Measurements from ENCODE around the gene CCND2.

The CCND2 gene

DNA sequence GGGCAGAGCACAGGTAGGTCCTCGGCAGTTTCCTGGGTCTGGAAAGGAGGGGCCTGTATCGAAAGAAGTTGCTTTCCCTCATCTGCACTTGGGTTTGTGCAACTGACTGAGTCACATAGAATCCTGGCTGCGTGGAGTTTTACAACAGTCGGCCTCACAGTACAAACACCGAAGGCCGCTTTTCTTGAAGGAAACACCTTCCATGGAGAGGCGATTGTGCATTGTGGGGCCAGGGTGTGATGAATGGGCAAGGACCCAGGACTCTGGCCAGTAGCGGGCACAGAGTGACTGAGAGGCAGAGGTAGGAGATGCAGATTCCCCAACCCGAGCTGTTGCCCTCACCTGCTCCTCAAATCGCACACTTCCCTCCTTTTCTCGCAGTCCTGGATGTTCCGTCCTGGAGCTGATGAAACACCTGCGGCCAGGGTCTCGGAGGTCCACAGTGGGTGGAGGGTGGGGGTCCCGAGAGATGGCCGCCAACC is 7.7 kb downstream of the CCND2 start:
- DNase-seq (ENCODE audit: low read depth in 2 of 2) = peak in 1 of 2 donors; percentile 35
- H3K4me3 ChIP-seq (replicated peaks in 1 of 2; ENCODE audit: low read depth in 2 of 2, low read length in 2 of 2) = no peak overlapping the region
- TF ChIP-seq, protein P1, sequence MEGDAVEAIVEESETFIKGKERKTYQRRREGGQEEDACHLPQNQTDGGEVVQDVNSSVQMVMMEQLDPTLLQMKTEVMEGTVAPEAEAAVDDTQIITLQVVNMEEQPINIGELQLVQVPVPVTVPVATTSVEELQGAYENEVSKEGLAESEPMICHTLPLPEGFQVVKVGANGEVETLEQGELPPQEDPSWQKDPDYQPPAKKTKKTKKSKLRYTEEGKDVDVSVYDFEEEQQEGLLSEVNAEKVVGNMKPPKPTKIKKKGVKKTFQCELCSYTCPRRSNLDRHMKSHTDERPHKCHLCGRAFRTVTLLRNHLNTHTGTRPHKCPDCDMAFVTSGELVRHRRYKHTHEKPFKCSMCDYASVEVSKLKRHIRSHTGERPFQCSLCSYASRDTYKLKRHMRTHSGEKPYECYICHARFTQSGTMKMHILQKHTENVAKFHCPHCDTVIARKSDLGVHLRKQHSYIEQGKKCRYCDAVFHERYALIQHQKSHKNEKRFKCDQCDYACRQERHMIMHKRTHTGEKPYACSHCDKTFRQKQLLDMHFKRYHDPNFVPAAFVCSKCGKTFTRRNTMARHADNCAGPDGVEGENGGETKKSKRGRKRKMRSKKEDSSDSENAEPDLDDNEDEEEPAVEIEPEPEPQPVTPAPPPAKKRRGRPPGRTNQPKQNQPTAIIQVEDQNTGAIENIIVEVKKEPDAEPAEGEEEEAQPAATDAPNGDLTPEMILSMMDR (IDR thresholded peaks at IDR 0.05; ENCODE audit: low read depth, low read length) = no peak

DNA sequence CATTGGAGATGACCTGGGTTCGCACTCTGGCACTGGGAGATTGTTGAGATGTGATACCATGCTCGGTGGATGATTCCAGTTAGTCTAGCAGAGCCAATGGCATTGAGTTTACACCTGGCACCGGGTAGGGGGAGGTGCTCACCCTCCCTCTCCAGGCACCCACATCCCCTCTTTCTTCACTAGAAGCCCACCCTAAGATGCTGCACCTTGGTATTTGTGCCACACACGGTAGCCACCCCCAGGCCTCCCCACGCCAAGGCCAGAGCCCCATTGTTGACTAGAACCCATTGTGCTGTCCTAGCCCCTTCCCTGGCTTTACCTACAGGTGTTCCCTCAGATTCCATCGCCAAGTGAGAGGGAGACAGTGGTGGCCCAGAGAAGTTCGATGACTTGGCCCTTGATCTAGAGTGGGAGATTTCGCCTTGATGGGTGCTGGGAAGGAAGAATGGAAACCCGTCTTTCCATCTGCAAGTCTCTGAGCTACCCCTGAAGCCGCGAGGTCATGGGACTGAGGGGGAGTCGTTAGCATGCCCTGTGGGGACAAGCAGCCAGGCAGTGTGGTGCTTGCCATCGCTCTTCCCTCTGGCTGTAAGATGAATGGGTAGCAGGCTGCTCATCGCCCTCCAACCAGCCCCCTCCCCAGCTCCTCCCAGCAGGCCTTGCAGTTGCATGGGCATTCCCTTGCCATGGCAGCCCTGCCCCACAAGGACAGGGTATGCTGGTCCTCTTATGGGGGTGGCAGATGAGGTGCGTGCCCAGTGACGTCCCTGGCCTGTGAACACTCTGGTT is 8.7 kb downstream of the CCND2 start:
- TF ChIP-seq, protein P1 (IDR thresholded peaks at IDR 0.05; ENCODE audit: low read depth, low read length) = no peak
- DNase-seq (ENCODE audit: low read depth in 2 of 2) = no peak
- H3K4me3 ChIP-seq (replicated peaks in 1 of 2; ENCODE audit: low read depth in 2 of 2, low read length in 2 of 2) = no peak overlapping the region

DNA sequence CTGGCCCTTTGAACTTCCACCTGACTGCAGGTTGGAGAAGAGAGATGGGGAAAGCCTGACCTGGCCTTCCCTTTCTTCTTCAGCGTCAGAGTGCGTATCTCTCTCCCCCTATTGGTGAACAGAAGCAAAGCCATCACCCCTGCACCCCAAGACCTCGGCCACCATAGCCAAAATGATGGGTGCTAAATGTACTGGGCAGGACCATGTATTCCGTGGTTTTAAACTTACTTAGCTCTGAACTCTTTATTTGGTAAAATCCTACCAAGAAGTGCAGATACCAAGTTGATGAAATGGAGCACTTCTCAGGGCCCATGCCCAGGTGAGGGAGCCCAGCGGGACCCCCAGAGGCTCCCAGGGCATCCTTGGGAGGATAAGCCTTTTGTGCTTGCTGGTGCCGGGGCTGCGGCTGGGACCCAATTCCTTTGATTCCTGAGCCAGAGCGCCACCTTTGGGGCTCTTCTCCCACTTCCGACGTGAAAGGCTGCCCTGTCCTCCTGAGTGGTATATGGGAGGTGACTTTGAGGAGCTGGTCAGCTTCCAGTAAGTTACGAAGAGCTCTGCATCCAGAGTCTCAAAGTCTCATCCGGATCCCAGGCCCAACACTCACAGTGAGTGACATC is 9.4 kb downstream of the CCND2 start:
- DNase-seq (ENCODE audit: low read depth in 2 of 2) = no peak
- TF ChIP-seq, protein P1 (IDR thresholded peaks at IDR 0.05; ENCODE audit: low read depth, low read length) = no peak
- H3K4me3 ChIP-seq (replicated peaks in 1 of 2; ENCODE audit: low read depth in 2 of 2, low read length in 2 of 2) = no peak overlapping the region

DNA sequence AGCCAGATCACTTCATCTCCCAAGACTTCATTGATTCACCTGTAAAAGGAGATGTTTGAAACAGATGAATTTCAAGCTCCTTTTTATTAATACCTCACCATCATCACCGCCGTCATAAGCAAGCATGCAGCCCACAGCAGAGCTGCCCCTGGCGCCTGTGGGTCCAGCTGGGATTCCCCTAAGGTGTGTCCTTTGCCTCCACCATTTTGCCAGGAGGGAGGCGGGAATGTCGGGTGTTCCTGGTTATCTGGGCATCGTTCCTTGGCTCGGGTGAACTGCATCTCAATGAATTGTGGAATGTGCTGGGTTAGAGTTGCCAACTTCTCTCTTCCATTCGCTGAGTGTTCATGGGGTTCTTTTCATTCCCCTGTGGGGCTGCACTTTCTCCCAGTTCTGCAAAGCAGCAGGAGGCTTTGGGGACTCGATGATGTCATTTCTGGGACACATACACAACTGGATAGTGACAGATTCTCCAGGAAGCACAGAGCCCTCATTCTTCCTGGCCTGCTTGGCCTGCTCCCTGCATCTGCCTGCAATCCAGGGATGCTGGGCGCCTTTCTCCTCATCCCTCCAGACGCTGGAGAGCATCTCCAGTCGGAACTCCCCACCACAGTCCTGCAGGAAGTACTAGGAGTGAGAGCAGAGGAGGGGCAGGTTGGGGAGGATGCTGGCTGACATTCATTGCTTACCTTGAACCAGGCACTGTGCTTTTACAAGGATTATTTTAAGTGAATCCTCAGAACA is 10.1 kb downstream of the CCND2 start:
- DNase-seq (ENCODE audit: low read depth in 2 of 2) = no peak
- TF ChIP-seq, protein P1 (IDR thresholded peaks at IDR 0.05; ENCODE audit: low read depth, low read length) = no peak
- H3K4me3 ChIP-seq (replicated peaks in 1 of 2; ENCODE audit: low read depth in 2 of 2, low read length in 2 of 2) = no peak overlapping the region

DNA sequence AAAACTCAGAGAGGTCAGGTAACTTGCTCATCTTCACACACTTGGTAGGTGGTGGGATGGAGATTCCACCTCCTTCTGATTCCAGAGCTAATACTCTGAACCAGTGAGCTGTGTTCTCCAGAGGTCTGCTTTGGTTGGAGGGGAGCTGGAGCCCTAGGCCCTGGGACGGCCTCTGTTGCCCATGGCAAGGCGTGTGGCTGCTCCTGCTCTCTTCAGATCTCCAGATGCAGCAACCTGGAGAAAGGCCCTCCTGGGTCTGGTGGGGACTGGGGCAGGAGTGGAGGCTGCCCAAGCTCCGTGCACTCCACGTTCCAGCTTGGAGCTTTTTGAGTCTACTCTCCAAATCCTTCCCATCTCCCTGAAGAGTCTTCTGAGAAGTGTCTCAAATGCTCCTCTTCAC is 10.7 kb downstream of the CCND2 start:
- DNase-seq (ENCODE audit: low read depth in 2 of 2) = no peak
- TF ChIP-seq, protein P1 (IDR thresholded peaks at IDR 0.05; ENCODE audit: low read depth, low read length) = no peak
- H3K4me3 ChIP-seq (replicated peaks in 1 of 2; ENCODE audit: low read depth in 2 of 2, low read length in 2 of 2) = no peak overlapping the region

DNA sequence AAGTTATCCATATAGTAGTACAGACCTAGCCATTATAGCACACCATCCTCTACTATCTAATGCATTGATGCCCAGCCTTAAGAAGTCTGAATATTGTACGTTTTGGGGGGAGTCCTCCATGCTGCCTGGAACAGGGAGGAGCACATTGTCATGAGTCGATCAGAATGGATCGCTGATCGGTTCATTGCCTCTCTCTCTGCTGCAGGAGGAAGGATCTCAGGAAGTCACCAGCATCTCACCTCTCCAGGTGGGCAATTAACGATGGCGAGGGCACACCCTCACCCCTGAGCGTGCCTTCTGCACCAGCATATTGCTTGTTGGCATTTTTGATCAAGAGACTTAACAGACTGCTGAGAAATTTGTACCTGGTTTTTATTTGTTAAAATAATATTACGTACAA is 11.5 kb downstream of the CCND2 start:
- TF ChIP-seq, protein P1 (IDR thresholded peaks at IDR 0.05; ENCODE audit: low read depth, low read length) = no peak
- no peak for DNase-seq (ENCODE audit: low read depth in 2 of 2)

More for the DNA sequence above, 11.5 kb downstream of the CCND2 start:
- no peak overlapping the region for H3K4me3 ChIP-seq (replicated peaks in 1 of 2; ENCODE audit: low read depth in 2 of 2, low read length in 2 of 2)

Data from cardiac fibroblast (primary cell).